Smooth muscle cell (in vitro differentiated cells): Measurements from ENCODE around the gene MMP10. TPM values are rescaled to one million over a fixed set of nuclear protein-coding genes. Genes with fewer than 3 reads are reported as not detected.

Experiments used
- DNase-seq: peaks from one replicate; lab custom pipeline; 2025; ENCODE audit not compliant: unreplicated experiment; lab: John Stamatoyannopoulos, UW
- H2AFZ ChIP-seq: fragments of 200-600 bp; sonication (generic); 2 replicates; pipeline ENCODE4 v1.6.0; 2016; ENCODE audit warnings: antibody characterized with exemption, low read depth, mild to moderate bottlenecking
- H3F3A ChIP-seq: fragments of 200-600 bp; sonication (generic); 2 replicates; pipeline ENCODE4 v1.6.0; 2017; ENCODE audit warnings: antibody characterized with exemption, low read depth
- H3K27ac ChIP-seq: fragments of 200-600 bp; sonication (generic); 2 replicates; pipeline ENCODE4 v1.5.1; 2016; ENCODE audit warnings: low read depth, mild to moderate bottlenecking
- H3K27me3 ChIP-seq: fragments of 200-600 bp; sonication (generic); 2 replicates; pipeline ENCODE4 v1.6.1; 2016; ENCODE audit warnings: low read depth, mild to moderate bottlenecking
- H3K36me3 ChIP-seq: fragments of 200-600 bp; sonication (generic); 2 replicates; pipeline ENCODE4 v1.5.1; 2016; ENCODE audit warnings: low read depth
- H3K4me1 ChIP-seq: fragments of 200-600 bp; sonication (generic); 2 replicates; pipeline ENCODE4 v1.5.1; 2016; ENCODE audit warnings: low read depth
- H3K4me2 ChIP-seq: fragments of 200-600 bp; sonication (generic); 2 replicates; pipeline ENCODE4 v1.6.0; 2016; ENCODE audit warnings: mild to moderate bottlenecking
- H3K4me3 ChIP-seq: fragments of 200-600 bp; sonication (generic); 2 replicates; pipeline ENCODE4 v1.5.1; 2016; ENCODE audit warnings: mild to moderate bottlenecking
- H3K79me2 ChIP-seq: fragments of 200-600 bp; sonication (generic); 2 replicates; pipeline ENCODE4 v1.6.0; 2016; ENCODE audit warnings: low read depth, mild to moderate bottlenecking
- H3K9ac ChIP-seq: fragments of 200-600 bp; sonication (generic); 2 replicates; pipeline ENCODE4 v1.6.0; 2016; ENCODE audit warnings: low read depth
- H3K9me3 ChIP-seq: fragments of 200-600 bp; sonication (generic); replicated peaks from 2 replicates; pipeline ENCODE4 v1.5.1; 2016; ENCODE audit warnings: low read depth
- H4K20me1 ChIP-seq: fragments of 200-600 bp; sonication (generic); 2 replicates; pipeline ENCODE4 v1.6.0; 2016; ENCODE audit warnings: low read depth
- CTCF ChIP-seq: fragments of 200-600 bp; sonication (generic); IDR thresholded peaks from 2 replicates; pipeline ENCODE4 v1.5.1; 2017; ENCODE audit warnings: borderline replicate concordance, mild to moderate bottlenecking, antibody characterized with exemption; ENCODE audit not compliant: insufficient read depth, poor library complexity, severe bottlenecking
- WGBS: methylation state at CpG from one replicate; pipeline ENCODE4 v1.1.7; 2016; ENCODE audit warnings: low lambda C conversion rate; 5-methylcytosine and 5-hydroxymethylcytosine counted together
- polyA plus RNA-seq: library from polyadenylated mRNA; unstranded; fragments of >200 nt; fragmentation: Nextera tagmentation; extraction: Ambion mirVana; gene quantifications from 2 replicates; pipeline ENCODE4 v1.2.1, GENCODE V29; 2016
- total RNA-seq: library from RNA; depleted of rRNA; stranded (reverse); fragments of >200 nt; gene quantifications from 2 replicates; pipeline ENCODE4 v1.2.3, GENCODE V29; 2014

The MMP10 gene
- total and polyA plus RNA-seq, 2 experiments from 2014 or later, result 1.1 to 7.3 TPM

GRCh38 chr11:102799681-102800340, 19.4 kb upstream of the MMP10 start:
- H3K27ac ChIP-seq, result no peak overlapping the region
- WGBS, result 86% methylated on average over 6 of the region's 6 CpGs

GRCh38 chr11:102798012-102798746, 17.8 kb upstream of the MMP10 start, which contains the start of gene MMP1:
Gene MMP1, minus strand, starts transcription at chr11:102798160. Its CDS starts 68 bp downstream, at chr11:102798092.
- no peak within 1 kb of the TSS for H2AFZ ChIP-seq

More at GRCh38 chr11:102799681-102800340, 19.4 kb upstream of the MMP10 start:
- no peak overlapping the region for H3K4me2 ChIP-seq
- H3F3A ChIP-seq, result no peaks in the 10 kb centered on the region
- no peaks in the 10 kb centered on the region for H3K9me3 ChIP-seq
- DNase-seq, result no peak
- no peaks in the 10 kb centered on the region for H3K4me1 ChIP-seq
- H4K20me1 ChIP-seq, result no peaks in the 10 kb centered on the region
- H3K9ac ChIP-seq, result no peak overlapping the region
- TF ChIP-seq CTCF, result no peak
- no peak overlapping the region for H3K4me3 ChIP-seq
- no peaks in the 10 kb centered on the region for H3K27me3 ChIP-seq
- no peaks in the 10 kb centered on the region for H3K79me2 ChIP-seq
- no peaks in the 10 kb centered on the region for H3K36me3 ChIP-seq
- no peak overlapping the region for H2AFZ ChIP-seq

GRCh38 chr11:102794382-102794781, 14.0 kb upstream of the MMP10 start:
- Histone ChIP-seq H3K4me1 (no peaks in the 10 kb centered on the region), H2AFZ (no peak overlapping the region), H3K4me2 (no peak overlapping the region), H3K4me3 (no peak overlapping the region), H3K9ac (no peak overlapping the region), H3K36me3 (no peaks in the 10 kb centered on the region), H3F3A (peaks cover 3% of the 10 kb centered on the region), H3K27me3 (no peaks in the 10 kb centered on the region), H3K79me2 (no peaks in the 10 kb centered on the region), H3K27ac (no peak overlapping the region), H3K9me3 (no peaks in the 10 kb centered on the region), H4K20me1 (no peaks in the 10 kb centered on the region)
- no peak for DNase-seq
- peak; percentile 41 for TF ChIP-seq CTCF

More at GRCh38 chr11:102798012-102798746, 17.8 kb upstream of the MMP10 start, which contains the start of gene MMP1:
- Histone ChIP-seq H3K4me2 (peak within 1 kb of the TSS; percentile 31), H3K36me3 (no peaks in the 10 kb centered on the region), H3K4me1 (no peaks in the 10 kb centered on the region), H3K9ac (no peak within 1 kb of the TSS), H3K27ac (no peak within 1 kb of the TSS), H3K27me3 (no peaks in the 10 kb centered on the region), H3K79me2 (no peaks in the 10 kb centered on the region), H3K4me3 (no peak within 1 kb of the TSS), H4K20me1 (no peaks in the 10 kb centered on the region), H3F3A (peaks cover 3% of the 10 kb centered on the region), H3K9me3 (no peaks in the 10 kb centered on the region)
- TF ChIP-seq CTCF, result no peak
- WGBS, result 86% methylated on average over 7 of the region's 7 CpGs
- DNase-seq, result no peak
